Chondrocyte (in vitro differentiated cells): Measurements from ENCODE around the gene FERMT1. TPM values are rescaled to one million over a fixed set of nuclear protein-coding genes. Genes with fewer than 3 reads are reported as not detected.
"Not testable (repeated sequence)": the region's sequence is repeated elsewhere in the genome, so short reads cannot be mapped to it uniquely, and the experiment has no call there.

ENCODE experiments used
- DNase-seq: peaks from one replicate; pipeline ENCODE4 v3.0.0; 2021; ENCODE audit warnings: mixed read lengths, low spot score
- H3K27ac Mint-ChIP-seq: one replicate; pipeline ENCODE4 v1.8.0; 2021; ENCODE audit warnings: mild to moderate bottlenecking, moderate library complexity, mixed read lengths; ENCODE audit not compliant: unreplicated experiment
- H3K27me3 Mint-ChIP-seq: 2 replicates; pipeline ENCODE4 v1.8.0; 2021; ENCODE audit warnings: low read depth, mixed read lengths
- H3K36me3 Mint-ChIP-seq: 2 replicates; pipeline ENCODE4 v1.8.0; 2021; ENCODE audit warnings: low read depth, mixed read lengths
- H3K4me1 Mint-ChIP-seq: 2 replicates; pipeline ENCODE4 v1.8.0; 2021; ENCODE audit warnings: low read depth, mild to moderate bottlenecking, mixed read lengths
- H3K4me3 Mint-ChIP-seq: one replicate; pipeline ENCODE4 v1.8.0; 2021; ENCODE audit warnings: mild to moderate bottlenecking, moderate library complexity, mixed read lengths; ENCODE audit not compliant: unreplicated experiment
- H3K9me3 Mint-ChIP-seq: 2 replicates; pipeline ENCODE4 v1.8.0; 2021; ENCODE audit warnings: low read depth, mixed read lengths
- total RNA-seq: library from RNA; stranded (reverse); gene quantifications from 3 replicates; pipeline ENCODE4 v1.2.1, GENCODE V29; 2021
- TF ChIP-seq, protein P1 (sequence below): fragments of 200-600 bp; sonication (generic); IDR thresholded peaks from 2 replicates; pipeline ENCODE4 v1.5.0; 2021; ENCODE audit warnings: antibody characterized with exemption, mild to moderate bottlenecking, moderate library complexity

FERMT1 gene
- total RNA-seq, 1 donor from 2014 or later = 0.52 TPM

GRCh38 chr20:6116758-6117157 lies 6.1 kb downstream of the FERMT1 start:
- peaks cover 10% of the 10 kb centered on the region for H3K27me3 Mint-ChIP-seq
- H3K36me3 Mint-ChIP-seq = peaks cover 5% of the 10 kb centered on the region
- H3K4me3 Mint-ChIP-seq = no peak overlapping the region

GRCh38 chr20:6115221-6115895 lies 7.5 kb downstream of the FERMT1 start:
- Mint-ChIP-seq H3K9me3 (peaks cover 12% of the 10 kb centered on the region), H3K4me1 (no peaks in the 10 kb centered on the region), H3K4me3 (no peak overlapping the region), H3K27me3 (peaks cover 3% of the 10 kb centered on the region), H3K36me3 (peaks cover 5% of the 10 kb centered on the region), H3K27ac (no peak overlapping the region)
- DNase-seq = no peak
- TF ChIP-seq, protein P1, sequence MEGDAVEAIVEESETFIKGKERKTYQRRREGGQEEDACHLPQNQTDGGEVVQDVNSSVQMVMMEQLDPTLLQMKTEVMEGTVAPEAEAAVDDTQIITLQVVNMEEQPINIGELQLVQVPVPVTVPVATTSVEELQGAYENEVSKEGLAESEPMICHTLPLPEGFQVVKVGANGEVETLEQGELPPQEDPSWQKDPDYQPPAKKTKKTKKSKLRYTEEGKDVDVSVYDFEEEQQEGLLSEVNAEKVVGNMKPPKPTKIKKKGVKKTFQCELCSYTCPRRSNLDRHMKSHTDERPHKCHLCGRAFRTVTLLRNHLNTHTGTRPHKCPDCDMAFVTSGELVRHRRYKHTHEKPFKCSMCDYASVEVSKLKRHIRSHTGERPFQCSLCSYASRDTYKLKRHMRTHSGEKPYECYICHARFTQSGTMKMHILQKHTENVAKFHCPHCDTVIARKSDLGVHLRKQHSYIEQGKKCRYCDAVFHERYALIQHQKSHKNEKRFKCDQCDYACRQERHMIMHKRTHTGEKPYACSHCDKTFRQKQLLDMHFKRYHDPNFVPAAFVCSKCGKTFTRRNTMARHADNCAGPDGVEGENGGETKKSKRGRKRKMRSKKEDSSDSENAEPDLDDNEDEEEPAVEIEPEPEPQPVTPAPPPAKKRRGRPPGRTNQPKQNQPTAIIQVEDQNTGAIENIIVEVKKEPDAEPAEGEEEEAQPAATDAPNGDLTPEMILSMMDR = no peak

More at GRCh38 chr20:6116758-6117157, 6.1 kb downstream of the FERMT1 start:
- Mint-ChIP-seq H3K27ac (no peak overlapping the region), H3K9me3 (peaks cover 12% of the 10 kb centered on the region), H3K4me1 (no peaks in the 10 kb centered on the region)
- no peak for DNase-seq
- TF ChIP-seq, protein P1 = no peak

DNA sequence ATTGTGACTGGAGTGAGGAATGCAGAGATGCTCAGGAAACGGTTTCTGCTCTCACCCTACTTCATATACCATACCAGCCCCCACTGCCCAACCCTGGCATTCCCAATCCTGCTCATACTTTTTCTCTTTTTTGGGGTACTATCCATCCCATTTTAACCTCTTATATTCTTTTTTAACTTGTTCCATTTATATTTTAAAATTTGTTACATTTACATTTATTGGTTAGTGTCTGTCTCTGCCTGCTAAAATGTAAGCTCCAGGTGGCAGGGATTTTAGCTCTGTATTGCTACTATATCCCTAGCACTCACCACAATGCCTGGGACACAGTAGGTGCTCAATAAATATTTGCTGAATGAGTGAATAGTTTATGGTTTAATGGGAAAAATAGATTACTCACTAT lies 8.1 kb downstream of the FERMT1 start:
- H3K4me1 Mint-ChIP-seq = no peaks in the 10 kb centered on the region
- H3K36me3 Mint-ChIP-seq = peaks cover 5% of the 10 kb centered on the region
- peaks cover 12% of the 10 kb centered on the region for H3K9me3 Mint-ChIP-seq
- DNase-seq = no peak
- H3K27ac Mint-ChIP-seq = no peak overlapping the region
- TF ChIP-seq, protein P1 = no peak
- no peak overlapping the region for H3K4me3 Mint-ChIP-seq
- peaks cover 3% of the 10 kb centered on the region for H3K27me3 Mint-ChIP-seq

DNA sequence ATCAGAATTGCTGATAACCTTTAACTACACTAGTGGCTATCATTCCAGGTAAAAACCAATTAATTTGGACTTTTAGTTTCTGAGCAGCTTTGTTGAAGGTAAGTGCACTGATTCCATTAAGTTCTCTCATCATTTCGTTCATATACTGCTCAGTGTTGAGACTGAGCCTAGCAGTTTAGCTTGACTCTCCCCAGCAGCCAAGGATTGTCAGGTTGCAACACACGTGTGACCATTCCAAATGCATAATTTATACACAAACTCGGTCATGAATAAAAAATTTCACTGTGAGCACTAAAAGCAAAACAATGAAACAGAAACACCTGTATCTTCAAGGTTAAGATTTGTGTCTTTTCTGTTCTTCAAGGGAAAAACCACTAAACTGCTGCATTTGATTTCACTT lies 8.9 kb downstream of the FERMT1 start:
- no peak for DNase-seq
- Mint-ChIP-seq H3K4me3 (no peak overlapping the region), H3K36me3 (peaks cover 5% of the 10 kb centered on the region), H3K4me1 (no peaks in the 10 kb centered on the region), H3K27ac (no peak overlapping the region), H3K27me3 (no peaks in the 10 kb centered on the region), H3K9me3 (peaks cover 12% of the 10 kb centered on the region)
- TF ChIP-seq, protein P1 = no peak

DNA sequence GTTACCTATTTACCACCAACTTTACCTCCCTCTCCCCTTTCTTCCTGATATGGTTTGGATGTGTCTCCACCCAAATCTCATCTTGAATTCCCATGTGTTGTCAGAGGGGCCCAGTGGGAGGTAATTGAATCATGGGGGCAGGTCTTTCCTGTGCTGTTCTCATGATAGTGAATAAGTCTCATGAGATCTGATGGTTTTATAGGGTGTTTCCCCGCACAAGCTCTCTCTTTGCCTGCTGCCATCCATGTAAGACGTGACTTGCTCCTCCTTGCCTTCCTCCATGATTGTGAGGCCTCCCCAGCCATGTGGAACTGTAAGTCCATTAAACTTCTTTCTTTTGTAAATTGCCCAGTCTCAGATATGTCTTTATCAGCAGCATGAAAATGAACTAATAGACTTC lies 9.9 kb downstream of the FERMT1 start:
- not testable (repeated sequence) for H3K36me3 Mint-ChIP-seq, H3K27ac Mint-ChIP-seq, DNase-seq, H3K4me1 Mint-ChIP-seq, H3K27me3 Mint-ChIP-seq, H3K4me3 Mint-ChIP-seq
- peaks cover 12% of the 10 kb centered on the region for H3K9me3 Mint-ChIP-seq

GRCh38 chr20:6108330-6108729 lies 14.5 kb downstream of the FERMT1 start:
- Mint-ChIP-seq H3K4me1 (no peaks in the 10 kb centered on the region), H3K4me3 (no peak overlapping the region), H3K9me3 (peaks cover 5% of the 10 kb centered on the region), H3K27me3 (peaks cover 2% of the 10 kb centered on the region), H3K27ac (no peak overlapping the region), H3K36me3 (peaks cover 4% of the 10 kb centered on the region)
- no peak for DNase-seq
- TF ChIP-seq, protein P1 = no peak
